CD8-positive, alpha-beta memory T cell (primary cell): ENCODE data around the gene LIN37. TPM values are rescaled to one million over a fixed set of nuclear protein-coding genes. Genes with fewer than 3 reads are reported as not detected.

Source experiments
- CTCF ChIA-PET: fragments of 350-600 bp; sonication (Branson Sonifier 250); formaldehyde crosslinking; loops from one replicate; lab custom pipeline; 2021; ENCODE audit warnings: antibody characterized with exemption; lab: Charles Lee
- POLR2A ChIA-PET: fragments of 350-600 bp; sonication (Branson Sonifier 250); formaldehyde crosslinking; loops from one replicate; lab custom pipeline; 2021; ENCODE audit warnings: antibody characterized with exemption; lab: Charles Lee
- DNase-seq, 5 donors: peaks; one replicate each; pipeline versions ENCODE4 v3.0.0 to v3.0.0-alpha.2; 2020 to 2022; ENCODE audit warnings: mixed read lengths in 1 of 5
- H3K27ac ChIP-seq: one replicate; pipeline ENCODE4 v1.7.0; 2013; ENCODE audit warnings: low read depth, mild to moderate bottlenecking, low read length, moderate library complexity
- H3K27me3 ChIP-seq: 2 replicates; pipeline ENCODE4 v1.7.0; 2013; ENCODE audit warnings: low read length, mild to moderate bottlenecking; ENCODE audit not compliant: insufficient read depth, poor library complexity, severe bottlenecking
- H3K36me3 ChIP-seq: 2 replicates; pipeline ENCODE4 v1.7.0; 2013; ENCODE audit warnings: mild to moderate bottlenecking, low read length, moderate library complexity; ENCODE audit not compliant: insufficient read depth
- H3K4me1 ChIP-seq: 2 replicates; pipeline ENCODE4 v1.7.0; 2013; ENCODE audit warnings: mild to moderate bottlenecking, low read length, moderate library complexity; ENCODE audit not compliant: insufficient read depth
- H3K4me3 ChIP-seq: 2 replicates; pipeline ENCODE4 v1.7.0; 2013; ENCODE audit warnings: mild to moderate bottlenecking, low read length
- H3K9me3 ChIP-seq: 2 replicates; pipeline ENCODE4 v1.7.0; 2013; ENCODE audit warnings: mild to moderate bottlenecking, low read length
- H3K27ac Mint-ChIP-seq, 8 donors: one replicate each; pipeline ENCODE4 v1.8.0; 2020 to 2021; ENCODE audit warnings: mixed read lengths in 8 of 8, mild to moderate bottlenecking in 6 of 8, inconsistent platforms in 3 of 8, moderate library complexity in 3 of 8
- H3K27me3 Mint-ChIP-seq, 2 donors: one replicate each; pipeline ENCODE4 v1.8.0; 2020 to 2021; ENCODE audit warnings: mixed read lengths in 2 of 2, mild to moderate bottlenecking in 1 of 2, moderate library complexity in 1 of 2
- H3K36me3 Mint-ChIP-seq, 3 donors: one replicate each; pipeline ENCODE4 v1.8.0; 2020 to 2021; ENCODE audit warnings: mixed read lengths in 3 of 3, inconsistent platforms in 1 of 3, mild to moderate bottlenecking in 1 of 3
- H3K4me1 Mint-ChIP-seq, 3 donors: one replicate each; pipeline ENCODE4 v1.8.0; 2020 to 2021; ENCODE audit warnings: mixed read lengths in 3 of 3, inconsistent platforms in 1 of 3, mild to moderate bottlenecking in 1 of 3
- H3K4me3 Mint-ChIP-seq, 7 donors: one replicate each; pipeline ENCODE4 v1.8.0; 2020 to 2021; ENCODE audit warnings: mixed read lengths in 7 of 7, mild to moderate bottlenecking in 6 of 7, moderate library complexity in 4 of 7, inconsistent platforms in 2 of 7
- H3K9me3 Mint-ChIP-seq, 5 donors: one replicate each; pipeline ENCODE4 v1.8.0; 2020 to 2022; ENCODE audit warnings: mixed read lengths in 5 of 5, mild to moderate bottlenecking in 3 of 5, moderate library complexity in 2 of 5, inconsistent platforms in 1 of 5
- polyA plus RNA-seq: library from polyadenylated mRNA; unstranded; fragments of 300-500 nt; fragmentation: Illumina TruSeq; gene quantifications from one replicate; pipeline ENCODE4 v1.2.3, GENCODE V29; 2021
- total RNA-seq, 2 experiments: library from RNA; stranded (reverse); gene quantifications; one replicate each; pipeline ENCODE4 v1.2.3, GENCODE V29; 2021

Gene LIN37
- total and polyA plus RNA-seq, 3 experiments from 2014 or later: 8.8 to 12.7 (median 10.5) TPM

DNA sequence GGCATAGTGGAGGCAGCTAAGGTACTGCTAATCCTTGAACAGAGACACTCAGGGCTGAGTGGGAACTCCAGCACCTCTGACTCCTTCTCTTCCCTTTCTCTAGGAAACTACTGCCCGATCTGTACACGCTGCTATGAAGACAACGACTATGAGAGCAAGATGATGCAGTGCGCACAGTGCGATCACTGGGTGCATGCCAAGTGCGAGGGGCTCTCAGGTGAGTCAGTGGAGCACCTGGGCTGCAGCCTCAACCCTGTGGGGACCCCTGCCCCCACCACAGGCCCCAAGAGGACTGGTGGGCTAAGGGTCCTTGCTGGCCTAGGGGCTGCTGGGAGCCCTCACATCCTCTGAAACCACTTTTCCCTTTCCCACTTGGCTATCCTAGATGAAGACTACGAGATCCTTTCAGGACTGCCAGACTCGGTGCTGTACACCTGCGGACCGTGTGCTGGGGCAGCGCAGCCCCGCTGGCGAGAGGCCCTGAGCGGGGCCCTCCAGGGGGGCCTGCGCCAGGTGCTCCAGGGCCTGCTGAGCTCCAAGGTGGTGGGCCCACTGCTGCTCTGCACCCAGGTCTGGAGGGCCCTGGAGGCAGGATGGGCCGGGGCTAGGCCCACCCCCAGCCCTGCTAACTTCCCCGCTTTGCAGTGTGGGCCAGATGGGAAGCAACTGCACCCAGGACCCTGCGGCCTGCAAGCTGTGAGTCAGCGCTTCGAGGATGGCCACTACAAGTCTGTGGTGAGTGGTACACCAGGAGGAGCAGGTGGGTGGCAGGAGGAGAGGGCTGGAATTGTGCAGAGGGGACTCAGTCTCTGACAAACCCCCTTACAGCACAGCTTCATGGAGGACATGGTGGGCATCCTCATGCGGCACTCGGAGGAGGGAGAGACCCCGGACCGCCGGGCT lies 21.1 kb upstream of the LIN37 start:
- H3K4me3 ChIP-seq: no peak overlapping the region
- peaks cover 87% of the 10 kb centered on the region for H3K36me3 ChIP-seq
- no peak for DNase-seq
- H3K9me3 Mint-ChIP-seq: no peaks in the 10 kb centered on the region
- peaks cover 0 to 7% (median 4%) of the 10 kb centered on the region in 3 donors for H3K4me1 Mint-ChIP-seq
- no peaks in the 10 kb centered on the region for H3K27me3 ChIP-seq
- no peak overlapping the region for H3K27ac Mint-ChIP-seq
- H3K36me3 Mint-ChIP-seq: peaks cover 5 to 94% (median 16%) of the 10 kb centered on the region in 3 donors
- POLR2A ChIA-PET: interaction anchor here (0.8 to 1.5 kb wide), 3 partner anchors 9 to 21 kb away, joined by 3 to 5 read pairs (median 3); partner anchors contain the start of gene LIN37
- H3K27me3 Mint-ChIP-seq: no peaks in the 10 kb centered on the region
- H3K4me1 ChIP-seq: no peaks in the 10 kb centered on the region
- CTCF ChIA-PET: interaction anchor here (1.1 to 1.4 kb wide), 2 partner anchors 10 to 17 kb away, joined by 3 to 5 read pairs; no protein-coding TSS in a partner anchor
- H3K9me3 ChIP-seq: no peaks in the 10 kb centered on the region
- H3K4me3 Mint-ChIP-seq: no peak overlapping the region
- no peak overlapping the region for H3K27ac ChIP-seq

GRCh38 chr19:35727956-35728706 lies 20.2 kb upstream of the LIN37 start:
- POLR2A ChIA-PET: interaction anchor here (0.9 to 1.5 kb wide), 2 partner anchors 9 to 20 kb away, joined by 3 to 5 read pairs; partner anchors contain the start of gene LIN37
- H3K9me3 ChIP-seq: no peaks in the 10 kb centered on the region
- no peak overlapping the region for H3K4me3 ChIP-seq
- CTCF ChIA-PET: interaction anchor here (1.1 to 1.4 kb wide), 2 partner anchors 9 to 16 kb away, joined by 3 to 5 read pairs; no protein-coding TSS in a partner anchor
- Mint-ChIP-seq H3K4me3 (peak overlapping the region in 2 of 7 donors; percentile 32 to 34), H3K36me3 (peaks cover 5 to 88% (median 16%) of the 10 kb centered on the region in 3 donors), H3K9me3 (no peaks in the 10 kb centered on the region), H3K27me3 (no peaks in the 10 kb centered on the region), H3K27ac (peak overlapping the region in 1 of 8 donors; percentile 86), H3K4me1 (peaks cover 0 to 5% (median 3%) of the 10 kb centered on the region in 3 donors)
- no peak overlapping the region for H3K27ac ChIP-seq
- no peak for DNase-seq
- H3K27me3 ChIP-seq: no peaks in the 10 kb centered on the region
- H3K4me1 ChIP-seq: no peaks in the 10 kb centered on the region
- H3K36me3 ChIP-seq: peaks cover 79% of the 10 kb centered on the region

GRCh38 chr19:35729021-35729420 lies 19.4 kb upstream of the LIN37 start:
- Histone ChIP-seq H3K4me3 (no peak overlapping the region), H3K4me1 (no peaks in the 10 kb centered on the region), H3K27me3 (no peaks in the 10 kb centered on the region), H3K27ac (no peak overlapping the region), H3K36me3 (peaks cover 70% of the 10 kb centered on the region), H3K9me3 (no peaks in the 10 kb centered on the region)
- peaks cover 0 to 5% (median 0%) of the 10 kb centered on the region in 3 donors for H3K4me1 Mint-ChIP-seq
- no peaks in the 10 kb centered on the region for H3K27me3 Mint-ChIP-seq
- H3K9me3 Mint-ChIP-seq: no peaks in the 10 kb centered on the region
- ChIA-PET POLR2A (no interaction called here), CTCF (interaction anchor here (1.4 kb wide), 2 partner anchors 11 to 15 kb away, joined by 3 to 4 read pairs; no protein-coding TSS in a partner anchor)
- peaks cover 6 to 86% (median 15%) of the 10 kb centered on the region in 3 donors for H3K36me3 Mint-ChIP-seq
- no peak for DNase-seq
- no peak overlapping the region for H3K4me3 Mint-ChIP-seq
- no peak overlapping the region for H3K27ac Mint-ChIP-seq

GRCh38 chr19:35729763-35730162 lies 18.6 kb upstream of the LIN37 start:
- no peak overlapping the region for H3K27ac ChIP-seq
- no peaks in the 10 kb centered on the region for H3K27me3 ChIP-seq
- no peak overlapping the region for H3K4me3 ChIP-seq
- H3K9me3 ChIP-seq: no peaks in the 10 kb centered on the region
- Mint-ChIP-seq H3K36me3 (peaks cover 10 to 86% (median 19%) of the 10 kb centered on the region in 3 donors), H3K27me3 (no peaks in the 10 kb centered on the region), H3K4me3 (no peak overlapping the region), H3K4me1 (peaks cover 0 to 7% (median 4%) of the 10 kb centered on the region in 3 donors), H3K27ac (no peak overlapping the region), H3K9me3 (no peaks in the 10 kb centered on the region)
- no peak for DNase-seq
- no peaks in the 10 kb centered on the region for H3K4me1 ChIP-seq
- CTCF ChIA-PET: interaction anchor here (1.4 to 1.5 kb wide), 2 partner anchors 11 to 12 kb away, joined by 3 to 4 read pairs; partner anchors contain the start of gene KMT2B
- H3K36me3 ChIP-seq: peaks cover 65% of the 10 kb centered on the region
- POLR2A ChIA-PET: interaction anchor here (0.6 kb wide), 1 partner anchor 69 kb away, joined by 3 read pairs; no protein-coding TSS in a partner anchor

DNA sequence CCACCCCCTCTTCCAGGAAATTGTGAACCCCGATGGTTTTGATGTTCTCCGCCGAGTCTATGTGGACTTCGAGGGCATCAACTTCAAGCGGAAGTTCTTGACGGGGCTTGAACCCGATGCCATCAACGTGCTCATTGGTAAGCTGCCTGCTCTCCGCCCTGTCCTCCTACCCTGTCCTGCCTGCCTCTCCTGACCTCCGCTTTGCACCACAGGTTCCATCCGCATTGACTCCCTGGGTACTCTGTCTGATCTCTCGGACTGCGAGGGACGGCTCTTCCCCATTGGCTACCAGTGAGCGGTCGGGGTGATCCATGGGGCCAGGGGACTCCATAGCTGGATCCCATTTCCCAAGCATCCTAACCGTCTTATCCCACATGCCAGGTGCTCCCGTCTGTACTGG lies 18.1 kb upstream of the LIN37 start:
- Mint-ChIP-seq H3K36me3 (peaks cover 10 to 84% (median 17%) of the 10 kb centered on the region in 3 donors), H3K9me3 (no peaks in the 10 kb centered on the region), H3K27me3 (no peaks in the 10 kb centered on the region), H3K4me1 (peaks cover 0 to 7% (median 4%) of the 10 kb centered on the region in 3 donors), H3K27ac (peak overlapping the region in 2 of 8 donors; percentile 67 to 76), H3K4me3 (no peak overlapping the region)
- Histone ChIP-seq H3K36me3 (peaks cover 62% of the 10 kb centered on the region), H3K4me3 (no peak overlapping the region), H3K27me3 (no peaks in the 10 kb centered on the region), H3K4me1 (no peaks in the 10 kb centered on the region), H3K9me3 (no peaks in the 10 kb centered on the region), H3K27ac (no peak overlapping the region)
- ChIA-PET CTCF (interaction anchor here (1.4 to 1.5 kb wide), 2 partner anchors 10 to 12 kb away, joined by 3 to 4 read pairs; partner anchors contain the start of gene KMT2B), POLR2A (no interaction called here)
- DNase-seq: no peak

DNA sequence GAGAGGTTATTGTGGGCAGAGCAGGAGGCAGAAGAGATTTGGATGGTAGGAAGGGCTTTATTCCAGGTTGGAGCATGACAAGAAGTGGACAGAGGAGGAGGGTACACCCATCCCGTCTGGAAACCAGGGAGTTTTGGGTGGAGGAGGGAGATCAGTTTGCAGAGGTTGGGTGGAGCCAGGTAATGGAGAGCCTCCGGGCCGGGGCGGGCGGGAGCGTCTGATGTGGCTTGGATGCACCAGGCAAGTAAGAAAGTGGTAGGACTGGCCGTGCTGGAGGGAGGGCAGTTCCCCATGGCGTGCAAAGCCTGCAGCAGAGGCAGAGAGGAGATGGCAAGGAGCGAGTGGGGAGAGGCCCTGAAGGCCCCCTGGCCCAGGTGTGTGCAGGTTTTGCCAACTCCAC lies 17.0 kb upstream of the LIN37 start:
- H3K4me1 Mint-ChIP-seq: peaks cover 2 to 7% (median 5%) of the 10 kb centered on the region in 3 donors
- peaks cover 52% of the 10 kb centered on the region for H3K36me3 ChIP-seq
- no peaks in the 10 kb centered on the region for H3K9me3 Mint-ChIP-seq
- H3K27me3 Mint-ChIP-seq: no peaks in the 10 kb centered on the region
- H3K4me3 ChIP-seq: no peak overlapping the region
- no peak overlapping the region for H3K4me3 Mint-ChIP-seq
- DNase-seq: no peak
- peaks cover 10 to 84% (median 16%) of the 10 kb centered on the region in 3 donors for H3K36me3 Mint-ChIP-seq
- peak overlapping the region in 3 of 8 donors; percentile 26 to 63 (median 46) for H3K27ac Mint-ChIP-seq
- no peaks in the 10 kb centered on the region for H3K27me3 ChIP-seq
- no peaks in the 10 kb centered on the region for H3K9me3 ChIP-seq
- CTCF ChIA-PET: interaction anchor here (1.5 kb wide), 1 partner anchor 13 kb away, joined by 3 read pairs; the partner anchor contains the start of gene KMT2B
- peaks cover 1% of the 10 kb centered on the region for H3K4me1 ChIP-seq
- no peak overlapping the region for H3K27ac ChIP-seq
- POLR2A ChIA-PET: no interaction called here

DNA sequence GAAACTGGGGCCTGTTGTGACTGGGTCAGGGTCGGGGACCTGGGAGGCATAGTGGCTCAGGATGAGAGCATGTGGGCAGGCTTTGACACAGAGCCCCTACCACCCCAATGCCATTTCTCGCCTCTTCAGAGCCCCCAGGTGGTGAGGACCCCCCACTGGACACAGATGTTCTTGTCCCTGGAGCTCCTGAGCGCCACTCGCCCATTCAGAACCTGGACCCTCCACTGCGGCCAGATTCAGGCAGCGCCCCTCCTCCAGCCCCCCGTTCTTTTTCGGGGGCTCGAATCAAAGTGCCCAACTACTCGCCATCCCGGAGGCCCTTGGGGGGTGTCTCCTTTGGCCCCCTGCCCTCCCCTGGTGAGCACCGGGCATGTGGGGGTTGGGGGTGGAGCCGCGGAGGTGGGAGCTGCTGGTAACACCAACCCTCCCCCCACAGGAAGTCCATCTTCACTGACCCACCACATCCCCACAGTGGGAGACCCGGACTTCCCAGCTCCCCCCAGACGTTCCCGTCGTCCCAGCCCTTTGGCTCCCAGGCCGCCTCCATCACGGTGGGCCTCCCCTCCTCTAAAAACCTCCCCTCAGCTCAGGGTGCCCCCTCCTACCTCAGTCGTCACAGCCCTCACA lies 16.5 kb upstream of the LIN37 start:
- H3K9me3 ChIP-seq: no peaks in the 10 kb centered on the region
- Mint-ChIP-seq H3K4me3 (no peak overlapping the region), H3K27ac (no peak overlapping the region), H3K4me1 (peaks cover 5 to 10% (median 9%) of the 10 kb centered on the region in 3 donors), H3K9me3 (no peaks in the 10 kb centered on the region), H3K27me3 (no peaks in the 10 kb centered on the region), H3K36me3 (peaks cover 10 to 86% (median 16%) of the 10 kb centered on the region in 3 donors)
- no peak overlapping the region for H3K27ac ChIP-seq
- H3K4me1 ChIP-seq: peaks cover 7% of the 10 kb centered on the region
- CTCF ChIA-PET: no interaction called here
- POLR2A ChIA-PET: no interaction called here
- H3K36me3 ChIP-seq: peaks cover 48% of the 10 kb centered on the region
- no peaks in the 10 kb centered on the region for H3K27me3 ChIP-seq
- no peak overlapping the region for H3K4me3 ChIP-seq
- DNase-seq: no peak
